AG10803 (cell line): ENCODE data around the gene COL26A1.

Experiments used
- DNase-seq: peaks from one replicate; pipeline ENCODE4 v3.0.0; 2010; ENCODE audit warnings: low read depth
- H3K4me3 ChIP-seq: 2 replicates; pipeline ENCODE4 v1.5.1; 2011; ENCODE audit warnings: mild to moderate bottlenecking, low read length, control low read depth
- TF ChIP-seq, protein P1 (sequence below): conservative IDR thresholded peaks from 2 replicates; pipeline ENCODE4 v1.5.1; 2011; ENCODE audit warnings: mild to moderate bottlenecking, low read length, control low read depth, inconsistent platforms

Gene COL26A1

DNA sequence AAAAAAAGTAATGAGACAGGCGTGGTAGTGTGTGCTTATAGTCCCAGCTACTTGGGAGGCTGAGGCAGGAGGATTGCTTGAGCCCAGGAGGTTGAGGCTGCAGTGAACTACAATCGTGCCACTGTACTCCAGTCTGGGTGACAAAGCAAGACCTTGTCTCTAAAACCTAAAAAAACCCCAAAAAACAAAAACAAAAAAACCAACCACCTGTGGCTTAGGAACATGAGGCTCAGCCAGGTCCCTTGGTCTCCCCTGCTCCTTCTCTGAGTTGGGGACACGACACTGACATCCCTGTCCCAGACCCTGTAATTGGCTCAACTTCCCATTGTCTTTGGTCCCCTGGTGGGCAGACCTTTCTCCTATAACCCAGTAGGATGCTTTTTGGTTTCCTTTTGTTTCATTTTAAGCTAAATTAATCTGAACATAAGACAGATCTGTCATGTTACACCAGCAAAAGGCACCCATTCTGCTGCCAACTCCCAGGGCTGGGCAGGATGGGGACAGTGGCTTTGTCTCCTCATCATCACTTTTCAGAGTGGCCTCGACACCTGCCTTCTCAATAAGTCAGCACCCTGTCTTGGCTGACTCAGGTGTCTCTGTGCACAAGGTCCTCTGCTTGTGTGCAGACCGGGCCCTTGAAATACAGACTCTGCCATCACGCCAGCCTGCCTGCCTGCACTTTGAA, 192.1 kb downstream of the COL26A1 start:
- TF ChIP-seq, protein P1, sequence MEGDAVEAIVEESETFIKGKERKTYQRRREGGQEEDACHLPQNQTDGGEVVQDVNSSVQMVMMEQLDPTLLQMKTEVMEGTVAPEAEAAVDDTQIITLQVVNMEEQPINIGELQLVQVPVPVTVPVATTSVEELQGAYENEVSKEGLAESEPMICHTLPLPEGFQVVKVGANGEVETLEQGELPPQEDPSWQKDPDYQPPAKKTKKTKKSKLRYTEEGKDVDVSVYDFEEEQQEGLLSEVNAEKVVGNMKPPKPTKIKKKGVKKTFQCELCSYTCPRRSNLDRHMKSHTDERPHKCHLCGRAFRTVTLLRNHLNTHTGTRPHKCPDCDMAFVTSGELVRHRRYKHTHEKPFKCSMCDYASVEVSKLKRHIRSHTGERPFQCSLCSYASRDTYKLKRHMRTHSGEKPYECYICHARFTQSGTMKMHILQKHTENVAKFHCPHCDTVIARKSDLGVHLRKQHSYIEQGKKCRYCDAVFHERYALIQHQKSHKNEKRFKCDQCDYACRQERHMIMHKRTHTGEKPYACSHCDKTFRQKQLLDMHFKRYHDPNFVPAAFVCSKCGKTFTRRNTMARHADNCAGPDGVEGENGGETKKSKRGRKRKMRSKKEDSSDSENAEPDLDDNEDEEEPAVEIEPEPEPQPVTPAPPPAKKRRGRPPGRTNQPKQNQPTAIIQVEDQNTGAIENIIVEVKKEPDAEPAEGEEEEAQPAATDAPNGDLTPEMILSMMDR: no peak
- DNase-seq: no peak
- no peak overlapping the region for H3K4me3 ChIP-seq

DNA sequence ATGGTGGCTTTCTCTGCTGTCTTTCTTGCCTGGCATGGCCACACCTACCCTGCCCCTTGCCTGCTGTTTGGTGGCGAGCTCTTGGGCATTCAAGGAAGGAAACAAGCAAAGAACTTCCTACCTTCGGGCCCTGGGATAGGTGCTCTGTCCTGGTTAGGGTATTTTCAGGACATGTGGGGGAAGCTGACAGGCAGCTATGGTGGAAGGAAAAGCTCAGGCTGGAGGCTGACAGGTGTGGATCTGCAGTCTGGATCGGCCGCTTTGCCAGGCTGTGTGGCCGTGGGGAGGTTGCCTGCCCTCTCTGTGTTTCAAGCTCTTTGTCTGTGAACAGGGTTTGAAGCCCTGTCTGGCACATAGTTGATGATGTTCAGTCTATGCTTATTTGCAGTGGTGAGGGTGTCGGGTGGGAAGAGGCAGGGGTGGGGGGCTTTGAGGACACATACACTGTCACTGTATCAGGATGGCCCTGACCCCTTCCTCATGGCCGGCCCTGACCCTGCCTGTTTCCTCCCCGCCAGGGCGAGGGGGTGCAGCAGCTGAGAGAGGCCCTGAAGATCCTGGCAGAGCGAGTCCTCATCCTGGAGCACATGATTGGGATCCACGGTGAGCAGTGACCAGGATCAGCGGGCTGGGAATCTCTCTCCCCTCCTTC, 192.7 kb downstream of the COL26A1 start:
- DNase-seq: no peak
- no peak overlapping the region for H3K4me3 ChIP-seq
- TF ChIP-seq, protein P1: no peak

DNA sequence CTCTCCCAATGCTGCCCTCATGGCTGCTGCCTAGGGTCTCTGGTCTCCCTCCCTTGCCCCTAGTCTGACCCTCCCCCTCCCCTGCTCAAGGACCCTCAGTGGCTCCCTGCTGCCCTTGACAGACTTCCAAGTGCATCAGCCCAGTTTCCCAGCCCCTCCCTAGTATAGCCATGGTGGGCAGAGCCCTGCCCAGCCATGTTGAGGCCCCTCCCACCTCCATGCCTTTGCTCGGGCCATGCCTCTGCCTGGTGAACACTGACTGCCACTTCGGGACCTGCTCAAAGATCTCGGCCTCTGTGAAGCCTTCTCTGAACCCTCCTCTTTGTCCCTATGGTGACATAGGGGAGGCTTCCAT, 193.2 kb downstream of the COL26A1 start:
- no peak overlapping the region for H3K4me3 ChIP-seq
- TF ChIP-seq, protein P1: no peak
- no peak for DNase-seq

DNA sequence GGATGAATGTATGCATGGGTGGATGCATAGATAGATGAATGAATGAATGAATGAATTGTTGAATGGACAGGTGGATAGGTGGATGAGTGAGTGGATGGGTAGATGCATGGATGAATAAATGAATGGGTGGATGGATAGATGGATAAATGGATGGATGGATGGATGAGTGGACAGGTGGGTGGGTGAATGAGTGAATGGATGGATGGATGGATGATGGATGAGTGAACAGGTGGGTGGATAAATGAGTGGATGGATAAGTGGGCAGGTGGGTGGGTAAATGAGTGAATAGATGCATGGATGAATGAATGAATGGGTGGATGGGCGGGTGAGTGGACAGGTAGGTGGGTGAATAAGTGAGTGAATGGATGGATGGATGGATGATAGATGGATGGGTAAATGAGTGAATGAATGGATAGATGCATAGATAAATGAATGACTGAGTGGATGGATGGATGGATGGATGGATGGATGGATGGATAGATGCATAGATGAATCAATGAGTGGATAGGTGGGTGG, 193.8 kb downstream of the COL26A1 start:
- TF ChIP-seq, protein P1: no peak
- no peak overlapping the region for H3K4me3 ChIP-seq
- no peak for DNase-seq

DNA sequence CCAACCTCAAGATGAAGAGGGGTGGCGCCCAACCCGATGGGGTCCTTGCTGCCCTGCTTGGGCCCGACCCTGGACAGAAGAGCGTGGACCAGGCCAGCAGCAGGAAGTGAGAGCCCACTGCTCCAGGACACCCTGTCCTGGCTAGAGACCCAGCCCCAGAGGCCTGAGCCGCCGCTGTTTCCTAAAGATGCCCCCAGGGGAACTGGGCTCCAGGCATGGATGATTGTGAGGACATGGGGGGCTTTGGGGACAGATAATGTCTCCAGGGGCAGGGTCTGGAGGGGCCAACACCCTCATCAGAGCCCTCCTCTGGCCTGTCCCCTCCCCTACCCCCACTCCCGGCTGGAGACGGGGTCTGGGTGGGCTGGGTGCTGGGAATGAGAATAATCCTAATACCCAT, 194.7 kb downstream of the COL26A1 start:
- TF ChIP-seq, protein P1: no peak
- no peak overlapping the region for H3K4me3 ChIP-seq
- no peak for DNase-seq

DNA sequence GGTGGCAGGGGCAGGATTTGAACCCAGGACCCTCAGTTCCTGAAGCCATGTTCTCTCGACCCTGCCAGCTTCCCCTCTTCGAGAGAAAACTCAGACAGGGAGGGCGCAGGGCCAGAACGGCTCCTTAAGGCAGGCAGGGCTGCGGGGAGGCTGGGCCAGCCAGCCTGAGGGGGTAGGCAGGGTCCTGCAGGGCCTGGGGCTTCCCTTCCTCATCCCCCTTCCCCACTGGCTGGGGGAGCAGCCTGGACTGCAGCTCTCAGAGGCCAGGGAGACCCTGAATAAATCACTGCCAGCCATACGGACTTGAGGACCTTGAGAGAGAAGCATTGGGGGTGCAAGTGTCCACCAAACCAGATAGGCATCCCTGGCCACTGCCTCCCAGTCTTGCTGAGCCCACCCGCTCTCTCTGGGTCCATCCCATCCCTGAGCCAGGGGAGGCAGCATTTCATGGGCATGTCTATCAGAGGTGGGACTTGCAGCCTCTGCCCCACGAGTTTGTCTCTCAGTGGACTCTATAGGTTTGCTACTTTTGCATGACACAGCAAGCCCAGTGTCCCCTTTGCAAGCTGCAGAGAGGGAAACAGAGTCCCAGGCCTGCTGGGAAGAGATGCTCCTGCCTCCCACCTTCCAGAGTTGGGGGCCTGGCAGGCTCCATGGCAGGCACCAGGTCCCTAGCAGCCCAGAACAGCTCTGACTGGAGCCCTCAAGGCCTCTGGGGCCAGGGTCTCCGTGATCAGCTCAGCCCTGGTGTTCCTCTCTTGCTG, 195.5 kb downstream of the COL26A1 start:
- no peak for DNase-seq
- TF ChIP-seq, protein P1: no peak
- no peak overlapping the region for H3K4me3 ChIP-seq
